ENCODE measurements around the gene GPATCH2. TPM values are rescaled to one million over a fixed set of nuclear protein-coding genes. Genes with fewer than 3 reads are reported as not detected.

Gene GPATCH2
- total RNA-seq, 4 donors from 2014 or later = 8.6 to 248 (median 18.4) TPM

DNA sequence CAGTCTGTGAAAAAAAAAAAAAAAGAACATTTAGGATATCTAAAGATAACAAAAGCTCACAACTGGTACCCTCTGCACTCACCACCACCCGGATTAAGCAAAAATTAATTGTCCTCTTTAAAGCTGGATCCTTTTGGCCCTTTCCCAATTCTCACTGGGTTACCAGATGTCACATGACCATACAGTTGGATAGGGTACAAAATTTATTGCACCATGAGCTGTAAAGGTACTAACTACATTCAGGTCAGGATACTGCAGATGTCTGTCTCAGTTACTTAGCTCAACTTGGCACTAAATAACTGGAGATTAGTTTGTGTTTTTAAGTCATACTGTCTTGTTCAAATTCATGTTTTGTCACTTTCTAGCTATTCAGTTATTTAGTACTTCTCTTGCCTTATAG is 96.3 kb downstream of the GPATCH2 start:
- Histone ChIP-seq H3K4me3 (no peak overlapping the region), H3K9me3 (no peaks in the 10 kb centered on the region), H3K27me3 (no peaks in the 10 kb centered on the region), H3K36me3 (no peaks in the 10 kb centered on the region), H3K27ac (no peak overlapping the region), H3K4me1 (peaks cover 0 to 6% (median 2%) of the 10 kb centered on the region in 4 donors)
- intact Hi-C loops (cut with DNase I; ENCODE audit: low total_unique reads) (no loop called here), in situ Hi-C loops (cut with MboI; ENCODE audit: low pct_ligation_motif_present in 1 of 4, low pct_unique_long_range_greater_than_20kb in 1 of 4, low sequenced_read_pairs in 3 of 4) (no loop called here)
- no peak for DNase-seq
- TF ChIP-seq, protein P1, sequence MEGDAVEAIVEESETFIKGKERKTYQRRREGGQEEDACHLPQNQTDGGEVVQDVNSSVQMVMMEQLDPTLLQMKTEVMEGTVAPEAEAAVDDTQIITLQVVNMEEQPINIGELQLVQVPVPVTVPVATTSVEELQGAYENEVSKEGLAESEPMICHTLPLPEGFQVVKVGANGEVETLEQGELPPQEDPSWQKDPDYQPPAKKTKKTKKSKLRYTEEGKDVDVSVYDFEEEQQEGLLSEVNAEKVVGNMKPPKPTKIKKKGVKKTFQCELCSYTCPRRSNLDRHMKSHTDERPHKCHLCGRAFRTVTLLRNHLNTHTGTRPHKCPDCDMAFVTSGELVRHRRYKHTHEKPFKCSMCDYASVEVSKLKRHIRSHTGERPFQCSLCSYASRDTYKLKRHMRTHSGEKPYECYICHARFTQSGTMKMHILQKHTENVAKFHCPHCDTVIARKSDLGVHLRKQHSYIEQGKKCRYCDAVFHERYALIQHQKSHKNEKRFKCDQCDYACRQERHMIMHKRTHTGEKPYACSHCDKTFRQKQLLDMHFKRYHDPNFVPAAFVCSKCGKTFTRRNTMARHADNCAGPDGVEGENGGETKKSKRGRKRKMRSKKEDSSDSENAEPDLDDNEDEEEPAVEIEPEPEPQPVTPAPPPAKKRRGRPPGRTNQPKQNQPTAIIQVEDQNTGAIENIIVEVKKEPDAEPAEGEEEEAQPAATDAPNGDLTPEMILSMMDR (IDR thresholded peaks at IDR 0.05) = no peak
- TF ChIP-seq POLR2AphosphoS5 (IDR thresholded peaks at IDR 0.05) = no peak
- TF ChIP-seq POLR2A (IDR thresholded peaks at IDR 0.05) = no peak
- TF ChIP-seq EP300 (IDR thresholded peaks at IDR 0.05; ENCODE audit: low read depth) = no peak
- 39 to 45% methylated on average over 1 of the region's 1 CpG for WGBS, 2 donors (ENCODE audit: low coverage in 1 of 2)

DNA sequence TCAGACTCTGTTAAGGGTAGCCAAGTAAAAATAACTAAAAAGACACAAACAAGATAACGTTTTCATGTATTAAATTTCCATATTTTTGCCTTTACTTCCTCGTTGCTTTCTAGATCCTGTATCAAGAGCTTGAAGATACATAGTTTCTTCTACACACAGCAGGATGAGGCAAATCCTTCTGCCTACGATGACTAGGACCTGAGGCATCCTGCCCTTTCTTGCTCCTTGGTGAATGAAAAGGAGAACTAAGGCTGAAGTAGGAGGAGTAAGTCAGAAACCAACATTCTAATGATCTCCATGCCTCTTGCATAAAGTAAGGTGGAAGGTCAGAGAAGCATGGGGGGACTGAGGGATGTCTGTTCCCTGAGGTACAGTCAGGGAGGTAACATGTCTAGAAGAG is 102.6 kb downstream of the GPATCH2 start:
- no peaks in the 10 kb centered on the region for H3K27me3 ChIP-seq
- WGBS, 2 donors (ENCODE audit: low coverage in 1 of 2) = 88% methylated on average over 3 of the region's 3 CpGs
- no peaks in the 10 kb centered on the region for H3K4me1 ChIP-seq
- no peak for DNase-seq
- no peak overlapping the region for H3K4me3 ChIP-seq
- no peak for TF ChIP-seq POLR2A (IDR thresholded peaks at IDR 0.05)
- TF ChIP-seq EP300 (IDR thresholded peaks at IDR 0.05; ENCODE audit: low read depth) = no peak
- TF ChIP-seq POLR2AphosphoS5 (IDR thresholded peaks at IDR 0.05) = no peak
- TF ChIP-seq, protein P1 (IDR thresholded peaks at IDR 0.05) = no peak
- in situ Hi-C loops (cut with MboI; ENCODE audit: low pct_ligation_motif_present in 1 of 4, low pct_unique_long_range_greater_than_20kb in 1 of 4, low sequenced_read_pairs in 3 of 4) (no loop called here), intact Hi-C loops (cut with DNase I; ENCODE audit: low total_unique reads) (no loop called here)
- no peak overlapping the region for H3K27ac ChIP-seq
- H3K36me3 ChIP-seq = no peaks in the 10 kb centered on the region
- H3K9me3 ChIP-seq = no peaks in the 10 kb centered on the region

DNA sequence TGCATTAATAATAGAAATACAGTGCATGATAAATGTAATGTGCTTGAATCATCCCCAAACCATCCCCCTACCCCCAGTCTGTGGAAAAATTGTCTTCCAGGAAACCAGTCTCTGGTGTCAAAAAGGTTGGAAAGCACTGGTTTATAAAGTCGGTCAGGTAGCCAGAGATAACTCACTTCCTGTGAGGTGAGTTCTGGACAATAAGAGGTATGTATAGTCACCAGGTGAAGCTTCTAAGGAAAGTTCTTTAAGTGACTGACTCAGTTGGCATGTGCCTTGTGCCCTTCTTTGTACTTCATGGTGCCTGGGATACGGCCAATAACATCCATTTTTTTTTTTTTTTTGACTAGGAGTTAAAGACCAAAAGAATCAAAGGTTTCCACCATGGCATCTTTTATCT is 103.7 kb downstream of the GPATCH2 start:
- in situ Hi-C loops (cut with MboI; ENCODE audit: low pct_ligation_motif_present in 1 of 4, low pct_unique_long_range_greater_than_20kb in 1 of 4, low sequenced_read_pairs in 3 of 4) = no loop called here
- WGBS, 2 donors (ENCODE audit: low coverage in 1 of 2) = 93 to 95% methylated on average over 2 of the region's 2 CpGs
- H3K4me3 ChIP-seq = no peak overlapping the region

DNA sequence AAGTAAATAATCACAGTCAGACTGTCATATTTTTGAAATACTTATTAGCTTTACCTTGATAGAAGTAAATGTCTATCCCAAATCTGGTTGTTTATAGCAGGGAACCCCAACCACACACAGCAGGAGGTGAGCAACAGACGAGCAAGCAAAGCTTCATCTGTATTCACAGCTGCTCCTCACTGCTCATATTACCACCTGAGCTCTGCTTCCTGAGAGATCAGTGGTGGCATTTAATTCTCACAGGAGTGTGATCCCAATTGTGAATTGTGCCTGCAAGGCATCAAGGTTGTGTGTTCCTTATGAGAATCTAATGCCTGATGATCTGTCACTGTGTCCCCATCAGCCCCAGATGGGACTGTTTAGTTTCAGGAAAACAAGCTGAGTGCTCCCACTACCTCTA is 104.3 kb downstream of the GPATCH2 start:
- H3K27ac ChIP-seq = no peak overlapping the region
- no peak overlapping the region for H3K4me3 ChIP-seq
- TF ChIP-seq, protein P1 (IDR thresholded peaks at IDR 0.05) = no peak
- no peak for TF ChIP-seq EP300 (IDR thresholded peaks at IDR 0.05; ENCODE audit: low read depth)
- TF ChIP-seq POLR2AphosphoS5 (IDR thresholded peaks at IDR 0.05) = no peak
- TF ChIP-seq POLR2A (IDR thresholded peaks at IDR 0.05) = no peak
- 94% methylated on average over 1 of the region's 1 CpG; no CpG with 5 or more reads in 1 of the 2 donors for WGBS, 2 donors (ENCODE audit: low coverage in 1 of 2)
- no peaks in the 10 kb centered on the region for H3K36me3 ChIP-seq
- DNase-seq = no peak
- H3K4me1 ChIP-seq = no peaks in the 10 kb centered on the region
- H3K9me3 ChIP-seq = no peaks in the 10 kb centered on the region
- intact Hi-C loops (cut with DNase I; ENCODE audit: low total_unique reads) = no loop called here
- no peaks in the 10 kb centered on the region for H3K27me3 ChIP-seq
- in situ Hi-C loops (cut with MboI; ENCODE audit: low pct_ligation_motif_present in 1 of 4, low pct_unique_long_range_greater_than_20kb in 1 of 4, low sequenced_read_pairs in 3 of 4) = no loop called here

More for the DNA sequence above, 103.7 kb downstream of the GPATCH2 start:
- H3K27ac ChIP-seq = no peak overlapping the region
- intact Hi-C loops (cut with DNase I; ENCODE audit: low total_unique reads) = no loop called here
- H3K27me3 ChIP-seq = no peaks in the 10 kb centered on the region
- no peaks in the 10 kb centered on the region for H3K36me3 ChIP-seq
- no peaks in the 10 kb centered on the region for H3K9me3 ChIP-seq
- H3K4me1 ChIP-seq = no peaks in the 10 kb centered on the region
- no peak for DNase-seq
- TF ChIP-seq POLR2A (IDR thresholded peaks at IDR 0.05) (no peak), EP300 (IDR thresholded peaks at IDR 0.05; ENCODE audit: low read depth) (no peak), POLR2AphosphoS5 (IDR thresholded peaks at IDR 0.05) (no peak)
- TF ChIP-seq, protein P1 (IDR thresholded peaks at IDR 0.05) = no peak
